HG03354 (cell line): ENCODE measurements around the gene SLC25A20.

ENCODE experiments used
- ATAC-seq: cut with Tn5 transposase; IDR thresholded peaks from one replicate; pipeline ENCODE4 v1.9.1; 2021; ENCODE audit warnings: mild to moderate bottlenecking; ENCODE audit not compliant: unreplicated experiment, poor library complexity, severe bottlenecking

The SLC25A20 gene

GRCh38 chr3:48898383-48899234 is at the start of gene SLC25A20:
TSS of gene SLC25A20 (minus strand) at chr3:48898882. CDS start at chr3:48898794, 88 bp downstream.
- ATAC-seq = peak; percentile 94

- no peak for ATAC-seq
Measured at GRCh38 chr3:48945891-48946549, 47.3 kb upstream of the SLC25A20 start.

GRCh38 chr3:48945432-48945831 is 46.8 kb upstream of the SLC25A20 start:
- no peak for ATAC-seq

- ATAC-seq = no peak
Measured at GRCh38 chr3:48938689-48939088, 40.0 kb upstream of the SLC25A20 start.

GRCh38 chr3:48938156-48938555 is 39.5 kb upstream of the SLC25A20 start:
- no peak for ATAC-seq

- ATAC-seq = no peak
Measured at GRCh38 chr3:48935530-48935929, 36.8 kb upstream of the SLC25A20 start.

GRCh38 chr3:48934333-48934991 is 35.8 kb upstream of the SLC25A20 start:
- no peak for ATAC-seq

GRCh38 chr3:48931944-48932580 is 33.4 kb upstream of the SLC25A20 start:
- ATAC-seq = no peak

GRCh38 chr3:48930590-48930989 is 31.9 kb upstream of the SLC25A20 start:
- ATAC-seq = no peak

- ATAC-seq = no peak
Measured at GRCh38 chr3:48929358-48930035, 30.8 kb upstream of the SLC25A20 start.

GRCh38 chr3:48928679-48929078 is 30.0 kb upstream of the SLC25A20 start:
- no peak for ATAC-seq

GRCh38 chr3:48927928-48928327 is 29.2 kb upstream of the SLC25A20 start:
- no peak for ATAC-seq

GRCh38 chr3:48926425-48927392 is 28.0 kb upstream of the SLC25A20 start:
- ATAC-seq = no peak

- ATAC-seq = peak; percentile 20
Measured at GRCh38 chr3:48919215-48920138, 20.8 kb upstream of the SLC25A20 start.

GRCh38 chr3:48918388-48919214 is 19.9 kb upstream of the SLC25A20 start, which contains the start of gene ARIH2:
TSS of gene ARIH2 (plus strand) at chr3:48918842. CDS start at chr3:48927559, 8,717 bp downstream.
- peak; percentile 84 for ATAC-seq

- no peak for ATAC-seq
Measured at GRCh38 chr3:48915296-48915695, 16.6 kb upstream of the SLC25A20 start.
